Suppressor macrophage (primary cell): Measurements from ENCODE around the gene MFRP.

Source experiments
- DNase-seq, 4 experiments: peaks; one replicate each; pipeline ENCODE4 v3.0.0-alpha.2; 2020 to 2022

Gene MFRP

DNA sequence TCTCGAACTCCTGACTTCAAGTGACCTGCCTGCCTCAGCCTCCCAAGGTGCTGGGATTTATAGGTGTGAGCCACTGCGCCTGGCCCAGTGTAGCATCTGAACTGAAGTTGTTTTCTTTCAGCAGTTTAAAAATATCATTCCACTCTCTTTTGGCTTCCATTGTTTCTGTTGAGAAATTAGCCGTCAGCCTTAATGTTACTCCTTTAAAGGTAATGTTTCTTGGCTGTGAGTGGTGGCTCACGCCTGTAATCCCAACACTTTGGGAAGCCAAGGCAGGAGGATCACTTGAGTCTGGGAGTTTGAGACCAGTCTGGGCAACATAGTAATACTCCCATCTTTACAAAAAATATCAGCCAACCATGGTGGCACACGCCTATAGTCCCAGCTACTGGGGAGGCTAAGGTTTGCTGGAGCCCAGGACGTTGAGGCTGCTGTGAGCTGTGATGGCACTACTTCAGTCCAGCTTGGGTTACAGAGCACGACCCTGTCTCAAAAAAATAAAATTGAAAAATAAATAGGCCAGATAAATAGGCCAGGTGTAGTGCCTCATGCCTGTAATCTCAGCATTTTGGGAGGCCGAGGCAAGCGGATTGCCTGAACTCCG is 55.5 kb downstream of the MFRP start:
- no peak for DNase-seq
